ENCODE results near the gene POFUT2.

The POFUT2 gene

GRCh38 chr21:45237401-45237800 lies 50.3 kb downstream of the POFUT2 start:
- no peak for TF ChIP-seq SIN3A (IDR thresholded peaks at IDR 0.05; ENCODE audit: borderline replicate concordance, insufficient read depth, low read length)
- TF ChIP-seq FOXP2 (optimal IDR thresholded peaks at IDR 0.05; ENCODE audit: borderline replicate concordance, extremely low read depth, extremely low read length, insufficient read depth), result no peak
- no peak for TF ChIP-seq REST (IDR thresholded peaks at IDR 0.05; ENCODE audit: insufficient read depth in 1 of 2, low read depth in 2 of 2, low read length in 2 of 2)
- no peak for TF ChIP-seq POLR2AphosphoS5 (IDR thresholded peaks at IDR 0.05; ENCODE audit: low read depth, low read length)
- no peak for TF ChIP-seq TAF1 (IDR thresholded peaks at IDR 0.05; ENCODE audit: borderline replicate concordance, insufficient read depth, low read length)

GRCh38 chr21:45236481-45236880 lies 51.2 kb downstream of the POFUT2 start:
- TF ChIP-seq POLR2AphosphoS5 (IDR thresholded peaks at IDR 0.05; ENCODE audit: low read depth, low read length) (no peak), SIN3A (IDR thresholded peaks at IDR 0.05; ENCODE audit: borderline replicate concordance, insufficient read depth, low read length) (no peak), FOXP2 (optimal IDR thresholded peaks at IDR 0.05; ENCODE audit: borderline replicate concordance, extremely low read depth, extremely low read length, insufficient read depth) (no peak), REST (IDR thresholded peaks at IDR 0.05; ENCODE audit: insufficient read depth in 1 of 2, low read depth in 2 of 2, low read length in 2 of 2) (no peak), TAF1 (IDR thresholded peaks at IDR 0.05; ENCODE audit: borderline replicate concordance, insufficient read depth, low read length) (no peak)

- TF ChIP-seq TAF1 (IDR thresholded peaks at IDR 0.05; ENCODE audit: borderline replicate concordance, insufficient read depth, low read length) (no peak), REST (IDR thresholded peaks at IDR 0.05; ENCODE audit: insufficient read depth in 1 of 2, low read depth in 2 of 2, low read length in 2 of 2) (no peak), SIN3A (IDR thresholded peaks at IDR 0.05; ENCODE audit: borderline replicate concordance, insufficient read depth, low read length) (no peak), FOXP2 (optimal IDR thresholded peaks at IDR 0.05; ENCODE audit: borderline replicate concordance, extremely low read depth, extremely low read length, insufficient read depth) (no peak), POLR2AphosphoS5 (IDR thresholded peaks at IDR 0.05; ENCODE audit: low read depth, low read length) (no peak)
These were observed 52.2 kb downstream of the POFUT2 start for GRCh38 chr21:45235488-45235887.

GRCh38 chr21:45234965-45235364 lies 52.7 kb downstream of the POFUT2 start:
- no peak for TF ChIP-seq FOXP2 (optimal IDR thresholded peaks at IDR 0.05; ENCODE audit: borderline replicate concordance, extremely low read depth, extremely low read length, insufficient read depth)
- no peak for TF ChIP-seq POLR2AphosphoS5 (IDR thresholded peaks at IDR 0.05; ENCODE audit: low read depth, low read length)
- no peak for TF ChIP-seq REST (IDR thresholded peaks at IDR 0.05; ENCODE audit: insufficient read depth in 1 of 2, low read depth in 2 of 2, low read length in 2 of 2)
- no peak for TF ChIP-seq TAF1 (IDR thresholded peaks at IDR 0.05; ENCODE audit: borderline replicate concordance, insufficient read depth, low read length)
- no peak for TF ChIP-seq SIN3A (IDR thresholded peaks at IDR 0.05; ENCODE audit: borderline replicate concordance, insufficient read depth, low read length)

- TF ChIP-seq TAF1 (IDR thresholded peaks at IDR 0.05; ENCODE audit: borderline replicate concordance, insufficient read depth, low read length) (no peak), REST (IDR thresholded peaks at IDR 0.05; ENCODE audit: insufficient read depth in 1 of 2, low read depth in 2 of 2, low read length in 2 of 2) (no peak), POLR2AphosphoS5 (IDR thresholded peaks at IDR 0.05; ENCODE audit: low read depth, low read length) (no peak), SIN3A (IDR thresholded peaks at IDR 0.05; ENCODE audit: borderline replicate concordance, insufficient read depth, low read length) (no peak), FOXP2 (optimal IDR thresholded peaks at IDR 0.05; ENCODE audit: borderline replicate concordance, extremely low read depth, extremely low read length, insufficient read depth) (no peak)
These were observed 53.6 kb downstream of the POFUT2 start for GRCh38 chr21:45234127-45234526.

All from PFSK-1 (cell line).